NOMO-1 (cell line): Measurements from ENCODE around the gene ZNF837.
"Not testable (repeated sequence)": the region's sequence is repeated elsewhere in the genome, so short reads cannot be mapped to it uniquely, and the experiment has no call there.

Experiments used
- DNase-seq, 2 experiments: peaks; one replicate each; lab custom pipeline; 2025; ENCODE audit not compliant: unreplicated experiment in 2 of 2; lab: John Stamatoyannopoulos, UW

The ZNF837 gene

GRCh38 chr19:58351990-58352755 is 28.7 kb downstream of the ZNF837 start:
- no peak for DNase-seq

GRCh38 chr19:58351558-58351878 is 29.3 kb downstream of the ZNF837 start:
- DNase-seq, result no peak

GRCh38 chr19:58350871-58351557 is 29.8 kb downstream of the ZNF837 start:
- DNase-seq, result no peak

GRCh38 chr19:58350001-58350861 is 30.6 kb downstream of the ZNF837 start:
- DNase-seq, result no peak

- DNase-seq, result no peak
Measured at GRCh38 chr19:58349590-58349989, 31.2 kb downstream of the ZNF837 start.

GRCh38 chr19:58348080-58348479 is 32.8 kb downstream of the ZNF837 start:
- DNase-seq, result not testable (repeated sequence)

- peak; percentile 76 to 80 for DNase-seq
Measured at GRCh38 chr19:58346961-58347929, 33.6 kb downstream of the ZNF837 start.

GRCh38 chr19:58345558-58345957 is 35.3 kb downstream of the ZNF837 start:
- DNase-seq, result no peak

GRCh38 chr19:58338825-58339558 is 41.8 kb downstream of the ZNF837 start:
- DNase-seq, result no peak

- no peak for DNase-seq
Measured at GRCh38 chr19:58338336-58338735, 42.5 kb downstream of the ZNF837 start.

- no peak for DNase-seq
Measured at GRCh38 chr19:58336820-58337219, 44.0 kb downstream of the ZNF837 start.

GRCh38 chr19:58336216-58336615 is 44.6 kb downstream of the ZNF837 start:
- no peak for DNase-seq

- no peak for DNase-seq
Measured at GRCh38 chr19:58335630-58336029, 45.2 kb downstream of the ZNF837 start.

GRCh38 chr19:58334691-58335249 is 46.1 kb downstream of the ZNF837 start:
- no peak for DNase-seq

GRCh38 chr19:58332697-58333096 is 48.1 kb downstream of the ZNF837 start:
- DNase-seq, result no peak

GRCh38 chr19:58330458-58330857 is 50.4 kb downstream of the ZNF837 start:
- no peak for DNase-seq

- peak in 1 of 2 experiments; percentile 18 for DNase-seq
Measured at GRCh38 chr19:58328999-58329398, 51.8 kb downstream of the ZNF837 start.

- peak; percentile 93 to 94 for DNase-seq
Measured at GRCh38 chr19:58326914-58327726, 53.7 kb downstream of the ZNF837 start, which contains the start of gene ZSCAN22. TSS of gene ZSCAN22 (plus strand) at chr19:58326994. CDS start at chr19:58334803, 7,809 bp downstream.
